WTC11 (cell line): Measurements from ENCODE around the gene CACNA1C.

Source experiments
- CTCF ChIP-seq: fragments of 200-600 bp; IDR thresholded peaks from 2 replicates; pipeline ENCODE4 v1.8.0; 2022; ENCODE audit warnings: antibody characterized with exemption
- JUN ChIP-seq: sonication (generic); formaldehyde crosslinking; IDR thresholded peaks from 2 replicates; pipeline ENCODE4 v1.8.0; 2023; ENCODE audit warnings: mild to moderate bottlenecking, missing genetic modification reagents
- MAX ChIP-seq: sonication (generic); formaldehyde crosslinking; IDR thresholded peaks from 2 replicates; pipeline ENCODE4 v1.8.0; 2022; ENCODE audit warnings: mild to moderate bottlenecking, missing genetic modification reagents
- MXD4 ChIP-seq: fragments of 250-450 bp; sonication (Bioruptor Pico); IDR thresholded peaks from 2 replicates; pipeline ENCODE4 v1.8.0; 2021; ENCODE audit warnings: mild to moderate bottlenecking, moderate library complexity, borderline replicate concordance
- SMAD4 ChIP-seq: sonication (generic); formaldehyde crosslinking; IDR thresholded peaks from 2 replicates; pipeline ENCODE4 v1.8.0; 2022; ENCODE audit warnings: mild to moderate bottlenecking, missing genetic modification reagents
- TP53 ChIP-seq: sonication (generic); formaldehyde crosslinking; IDR thresholded peaks from 2 replicates; pipeline ENCODE4 v1.8.1; 2023; ENCODE audit warnings: mild to moderate bottlenecking, missing genetic modification reagents
- ZNF121 ChIP-seq: sonication (generic); formaldehyde crosslinking; IDR thresholded peaks from 2 replicates; pipeline ENCODE4 v1.8.0; 2023; ENCODE audit warnings: missing genetic modification reagents
- TF ChIP-seq, protein P1 (sequence below): sonication (generic); formaldehyde crosslinking; IDR thresholded peaks from 2 replicates; pipeline ENCODE4 v1.8.0; 2022; ENCODE audit warnings: mild to moderate bottlenecking, missing genetic modification reagents

DNA sequence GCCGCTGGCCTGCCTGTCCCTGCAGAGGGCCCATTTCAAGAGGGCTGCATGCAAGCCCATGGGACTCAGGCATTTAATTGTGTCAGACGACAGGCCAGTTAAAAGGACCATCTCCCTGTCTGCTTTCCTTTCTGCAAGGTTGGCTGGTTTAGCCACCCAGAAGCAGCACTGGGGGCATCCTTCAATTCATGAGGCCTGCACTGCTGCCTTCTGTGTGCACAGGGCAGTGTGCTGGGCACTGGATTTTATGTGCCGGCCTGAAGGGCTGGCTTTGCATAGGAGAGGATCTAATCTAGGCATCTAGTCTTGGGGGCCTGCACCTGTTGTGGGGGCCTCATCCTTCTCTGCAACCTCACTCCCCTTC lies 627.9 kb downstream of the CACNA1C start:
- TF ChIP-seq MXD4 (CRISPR knock-in tag), result no peak
- no peak for TF ChIP-seq CTCF
- TF ChIP-seq, protein P1, sequence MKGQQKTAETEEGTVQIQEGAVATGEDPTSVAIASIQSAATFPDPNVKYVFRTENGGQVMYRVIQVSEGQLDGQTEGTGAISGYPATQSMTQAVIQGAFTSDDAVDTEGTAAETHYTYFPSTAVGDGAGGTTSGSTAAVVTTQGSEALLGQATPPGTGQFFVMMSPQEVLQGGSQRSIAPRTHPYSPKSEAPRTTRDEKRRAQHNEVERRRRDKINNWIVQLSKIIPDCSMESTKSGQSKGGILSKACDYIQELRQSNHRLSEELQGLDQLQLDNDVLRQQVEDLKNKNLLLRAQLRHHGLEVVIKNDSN (CRISPR knock-in tag), result no peak
- TF ChIP-seq MAX (CRISPR knock-in tag), result no peak
- no peak for TF ChIP-seq ZNF121 (CRISPR knock-in tag)
- no peak for TF ChIP-seq JUN (CRISPR knock-in tag)
- no peak for TF ChIP-seq SMAD4
- TF ChIP-seq TP53 (CRISPR knock-in tag), result no peak
